Left lung (tissue), 10 donors: Measurements from ENCODE around the gene MAST4. TPM values are rescaled to one million over a fixed set of nuclear protein-coding genes. Genes with fewer than 3 reads are reported as not detected.

Experiments
- ATAC-seq: fragments of 200-7000 bp; cut with Tn5 transposase; one replicate; pipeline ENCODE4 v1.9.1; 2020; ENCODE audit warnings: moderate library complexity
- DNase-seq, 4 donors: peaks; one replicate each; pipeline ENCODE4 v3.0.0-alpha.2; 2013 to 2020
- H3K27ac ChIP-seq, 2 donors: fragments of 200-600 bp; sonication (generic) in 1 of 2; one replicate each; pipeline versions ENCODE4 v1.5.0 to v1.8.0; 2020 to 2021
- H3K27me3 ChIP-seq, 2 donors: fragments of 200-600 bp; sonication (generic) in 1 of 2; one replicate each; pipeline versions ENCODE4 v1.5.0 to v1.8.0; 2020 to 2021
- H3K36me3 ChIP-seq, 2 donors: fragments of 200-600 bp; sonication (generic) in 1 of 2; one replicate each; pipeline versions ENCODE4 v1.5.0 to v1.8.0; 2020 to 2021
- H3K4me1 ChIP-seq, 2 donors: fragments of 200-600 bp; one replicate each; pipeline ENCODE4 v1.8.0; 2021
- H3K4me3 ChIP-seq, 2 donors: fragments of 200-600 bp; sonication (generic) in 1 of 2; one replicate each; pipeline versions ENCODE4 v1.5.0 to v1.8.0; 2020 to 2021; ENCODE audit warnings: mild to moderate bottlenecking in 1 of 2
- H3K9me3 ChIP-seq, 2 donors: fragments of 200-600 bp; sonication (generic) in 1 of 2; one replicate each; pipeline versions ENCODE4 v1.5.0 to v1.8.0; 2020 to 2021
- CTCF ChIP-seq, 2 donors: fragments of 200-600 bp; sonication (generic) in 1 of 2; IDR thresholded peaks; one replicate each; pipeline versions ENCODE4 v1.5.0 to v1.8.0; 2021; ENCODE audit warnings: antibody characterized with exemption in 2 of 2
- intact Hi-C, 2 donors: fragments of 100-400 bp; cut with DNase I; formaldehyde crosslinking; loops; one replicate each; pipeline versions ENCODE4 v1.11.2 to v1.14.2; 2022
- polyA plus RNA-seq, 6 donors: library from polyadenylated mRNA; unstranded; fragments of 120-200 nt; gene quantifications; one replicate each; pipeline ENCODE4 v1.2.1, GENCODE V29; 2013; ENCODE audit not compliant: insufficient read length in 6 of 6
- total RNA-seq, 2 donors: library from RNA; stranded (reverse); fragmentation: NEBNext Ultra II Directional; extraction: Animal tissue kit (Norgen Biotek cat#: 25700); gene quantifications; one replicate each; pipeline ENCODE4 v1.2.1, GENCODE V29; 2021
- donor health status: DM: no; HTN: yes; CAD: no.
- donor health status: DM: no; HTN: no; CAD: no.

Gene MAST4
- total and polyA plus RNA-seq, 8 donors: 47.7 to 57.6 (median 53.0) TPM

DNA sequence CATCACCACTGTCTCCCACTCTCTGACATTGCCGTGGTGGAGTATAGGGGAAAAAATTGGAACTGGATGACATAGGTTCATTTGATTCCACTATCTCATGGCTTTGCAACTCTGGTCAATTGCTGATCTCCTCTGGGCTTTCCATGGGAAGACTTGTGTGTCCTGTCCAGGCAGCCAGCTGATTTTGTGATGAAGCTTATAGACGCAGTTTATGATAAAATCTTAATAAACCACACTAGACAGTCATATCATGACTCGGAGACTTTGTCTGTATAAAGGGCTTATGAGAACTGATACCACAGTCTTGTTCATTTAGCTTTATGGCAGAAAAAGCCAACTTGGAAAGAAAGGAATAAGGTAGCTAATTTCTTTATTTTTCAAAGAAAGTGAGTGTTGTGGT, 296.5 kb downstream of the MAST4 start:
- ATAC-seq: no peak
- no peak overlapping the region for H3K27ac ChIP-seq
- peaks cover 0 to 13% of the 10 kb centered on the region in 2 donors for H3K4me1 ChIP-seq
- intact Hi-C loops: no loop called here
- no peaks in the 10 kb centered on the region for H3K36me3 ChIP-seq
- H3K9me3 ChIP-seq: no peaks in the 10 kb centered on the region
- no peak overlapping the region for H3K4me3 ChIP-seq
- H3K27me3 ChIP-seq: no peaks in the 10 kb centered on the region
- no peak for DNase-seq
- no peak for TF ChIP-seq CTCF (IDR thresholded peaks at IDR 0.05)

- no peak overlapping the region for H3K27ac ChIP-seq
Observed at GRCh38 chr5:66894480-66895240, 298.5 kb downstream of the MAST4 start.

GRCh38 chr5:66896171-66896570, 300.0 kb downstream of the MAST4 start:
- ATAC-seq: no peak
- no peaks in the 10 kb centered on the region for H3K9me3 ChIP-seq
- no peak overlapping the region for H3K4me3 ChIP-seq
- no peaks in the 10 kb centered on the region for H3K36me3 ChIP-seq
- no peak for DNase-seq
- intact Hi-C loops: no loop called here
- no peak overlapping the region for H3K27ac ChIP-seq
- no peaks in the 10 kb centered on the region for H3K27me3 ChIP-seq
- no peaks in the 10 kb centered on the region for H3K4me1 ChIP-seq
- no peak for TF ChIP-seq CTCF (IDR thresholded peaks at IDR 0.05)

More at GRCh38 chr5:66894480-66895240, 298.5 kb downstream of the MAST4 start:
- no peaks in the 10 kb centered on the region for H3K27me3 ChIP-seq
- no peaks in the 10 kb centered on the region for H3K36me3 ChIP-seq
- H3K4me1 ChIP-seq: peaks cover 0 to 2% of the 10 kb centered on the region in 2 donors
- no peak overlapping the region for H3K4me3 ChIP-seq
- no peak for TF ChIP-seq CTCF (IDR thresholded peaks at IDR 0.05)
- DNase-seq: no peak
- intact Hi-C loops: no loop called here
- no peaks in the 10 kb centered on the region for H3K9me3 ChIP-seq
- no peak for ATAC-seq

GRCh38 chr5:66897356-66897755, 301.2 kb downstream of the MAST4 start:
- no peaks in the 10 kb centered on the region for H3K27me3 ChIP-seq
- no peak for TF ChIP-seq CTCF (IDR thresholded peaks at IDR 0.05)
- H3K27ac ChIP-seq: no peak overlapping the region
- H3K9me3 ChIP-seq: no peaks in the 10 kb centered on the region
- intact Hi-C loops: no loop called here
- DNase-seq (no peak), ATAC-seq (no peak)
- no peak overlapping the region for H3K4me3 ChIP-seq
- no peaks in the 10 kb centered on the region for H3K36me3 ChIP-seq
- no peaks in the 10 kb centered on the region for H3K4me1 ChIP-seq

- TF ChIP-seq CTCF (IDR thresholded peaks at IDR 0.05): no peak
- DNase-seq (no peak), ATAC-seq (peak; percentile 50)
- Histone ChIP-seq H3K9me3 (no peaks in the 10 kb centered on the region), H3K27ac (no peak overlapping the region), H3K4me1 (no peaks in the 10 kb centered on the region), H3K27me3 (no peaks in the 10 kb centered on the region), H3K4me3 (no peak overlapping the region), H3K36me3 (no peaks in the 10 kb centered on the region)
- intact Hi-C loops: no loop called here
Observed at GRCh38 chr5:66898241-66898995, 302.2 kb downstream of the MAST4 start.
